ENCODE results near the gene IL17RE. TPM values are rescaled to one million over a fixed set of nuclear protein-coding genes. Genes with fewer than 3 reads are reported as not detected.
A peak's percentile ranks its signal among the peaks of the same experiment; 100 is the strongest.

Gene IL17RE
- total and polyA plus RNA-seq, 2 of the 13 experiments (the other 11 are each of a cell fraction or from before 2014, with no cell fraction given) = 14.5 to 24.1 TPM

DNA sequence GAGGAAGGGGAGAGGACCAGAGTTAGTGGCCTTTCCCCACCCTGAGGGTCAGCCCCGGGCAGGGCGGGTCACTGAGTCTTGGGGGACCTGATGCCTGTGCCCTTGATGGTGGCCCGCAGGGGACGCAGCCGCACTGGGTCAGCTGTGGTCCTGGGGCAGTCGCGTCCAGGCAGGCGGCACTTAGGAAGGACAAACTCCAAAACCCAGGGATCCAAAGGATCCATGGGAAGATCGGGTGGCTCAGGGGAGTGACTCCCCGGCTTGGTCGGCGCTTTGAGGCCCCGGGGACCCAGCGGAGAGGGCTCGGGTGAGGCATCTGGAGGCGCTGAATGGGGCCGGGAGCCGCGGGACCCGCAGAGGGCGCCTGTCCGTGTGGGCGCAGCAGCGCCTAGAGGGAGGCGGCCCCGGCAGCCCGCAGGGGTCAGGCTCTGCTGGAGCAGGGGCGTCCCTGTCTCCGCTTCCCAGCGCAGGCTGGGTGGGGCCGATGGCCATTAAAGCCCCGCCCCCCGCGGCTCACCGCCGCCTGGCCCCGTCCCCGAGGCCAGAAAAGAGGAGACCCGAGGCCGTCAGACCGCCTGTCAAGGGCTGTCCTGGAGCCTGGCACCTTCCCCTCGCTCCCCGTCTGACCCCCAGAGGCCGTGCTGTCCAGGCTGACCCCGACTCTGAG is 40.1 kb upstream of the IL17RE start (continued):
- TF ChIP-seq, protein P1, sequence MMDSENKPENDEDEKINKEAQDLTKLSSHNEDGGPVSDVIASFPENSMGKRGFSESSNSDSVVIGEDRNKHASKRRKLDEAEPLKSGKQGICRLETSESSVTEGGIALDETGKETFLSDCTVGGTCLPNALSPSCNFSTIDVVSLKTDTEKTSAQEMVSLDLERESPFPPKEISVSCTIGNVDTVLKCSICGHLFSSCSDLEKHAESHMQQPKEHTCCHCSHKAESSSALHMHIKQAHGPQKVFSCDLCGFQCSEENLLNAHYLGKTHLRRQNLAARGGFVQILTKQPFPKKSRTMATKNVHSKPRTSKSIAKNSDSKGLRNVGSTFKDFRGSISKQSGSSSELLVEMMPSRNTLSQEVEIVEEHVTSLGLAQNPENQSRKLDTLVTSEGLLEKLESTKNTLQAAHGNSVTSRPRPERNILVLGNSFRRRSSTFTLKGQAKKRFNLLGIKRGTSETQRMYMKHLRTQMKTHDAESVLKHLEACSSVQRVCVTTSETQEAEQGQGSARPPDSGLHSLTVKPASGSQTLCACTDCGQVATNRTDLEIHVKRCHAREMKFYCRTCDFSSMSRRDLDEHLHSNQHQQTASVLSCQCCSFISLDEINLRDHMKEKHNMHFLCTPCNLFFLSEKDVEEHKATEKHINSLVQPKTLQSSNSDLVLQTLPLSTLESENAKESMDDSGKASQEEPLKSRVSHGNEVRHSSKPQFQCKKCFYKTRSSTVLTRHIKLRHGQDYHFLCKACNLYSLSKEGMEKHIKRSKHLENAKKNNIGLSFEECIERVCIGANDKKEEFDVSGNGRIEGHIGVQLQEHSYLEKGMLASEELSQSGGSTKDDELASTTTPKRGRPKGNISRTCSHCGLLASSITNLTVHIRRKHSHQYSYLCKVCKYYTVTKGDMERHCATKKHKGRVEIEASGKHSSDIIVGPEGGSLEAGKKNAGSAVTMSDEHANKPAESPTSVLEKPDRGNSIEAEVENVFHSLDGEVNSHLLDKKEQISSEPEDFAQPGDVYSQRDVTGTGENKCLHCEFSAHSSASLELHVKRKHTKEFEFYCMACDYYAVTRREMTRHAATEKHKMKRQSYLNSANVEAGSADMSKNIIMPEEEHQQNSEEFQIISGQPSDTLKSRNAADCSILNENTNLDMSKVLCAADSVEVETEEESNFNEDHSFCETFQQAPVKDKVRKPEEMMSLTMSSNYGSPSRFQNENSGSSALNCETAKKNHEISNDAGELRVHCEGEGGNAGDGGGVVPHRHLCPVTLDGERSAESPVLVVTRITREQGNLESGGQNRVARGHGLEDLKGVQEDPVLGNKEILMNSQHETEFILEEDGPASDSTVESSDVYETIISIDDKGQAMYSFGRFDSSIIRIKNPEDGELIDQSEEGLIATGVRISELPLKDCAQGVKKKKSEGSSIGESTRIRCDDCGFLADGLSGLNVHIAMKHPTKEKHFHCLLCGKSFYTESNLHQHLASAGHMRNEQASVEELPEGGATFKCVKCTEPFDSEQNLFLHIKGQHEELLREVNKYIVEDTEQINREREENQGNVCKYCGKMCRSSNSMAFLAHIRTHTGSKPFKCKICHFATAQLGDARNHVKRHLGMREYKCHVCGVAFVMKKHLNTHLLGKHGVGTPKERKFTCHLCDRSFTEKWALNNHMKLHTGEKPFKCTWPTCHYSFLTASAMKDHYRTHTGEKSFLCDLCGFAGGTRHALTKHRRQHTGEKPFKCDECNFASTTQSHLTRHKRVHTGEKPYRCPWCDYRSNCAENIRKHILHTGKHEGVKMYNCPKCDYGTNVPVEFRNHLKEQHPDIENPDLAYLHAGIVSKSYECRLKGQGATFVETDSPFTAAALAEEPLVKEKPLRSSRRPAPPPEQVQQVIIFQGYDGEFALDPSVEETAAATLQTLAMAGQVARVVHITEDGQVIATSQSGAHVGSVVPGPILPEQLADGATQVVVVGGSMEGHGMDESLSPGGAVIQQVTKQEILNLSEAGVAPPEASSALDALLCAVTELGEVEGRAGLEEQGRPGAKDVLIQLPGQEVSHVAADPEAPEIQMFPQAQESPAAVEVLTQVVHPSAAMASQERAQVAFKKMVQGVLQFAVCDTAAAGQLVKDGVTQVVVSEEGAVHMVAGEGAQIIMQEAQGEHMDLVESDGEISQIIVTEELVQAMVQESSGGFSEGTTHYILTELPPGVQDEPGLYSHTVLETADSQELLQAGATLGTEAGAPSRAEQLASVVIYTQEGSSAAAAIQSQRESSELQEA (CRISPR knock-in tag; IDR thresholded peaks at IDR 0.05; ENCODE audit: not compliant biosample characterization) = no peak
- no peak for TF ChIP-seq CCAR2 (optimal IDR thresholded peaks at IDR 0.05; ENCODE audit: low read depth, low read length)
- TF ChIP-seq TRAFD1 (CRISPR knock-in tag; IDR thresholded peaks at IDR 0.05; ENCODE audit: borderline replicate concordance) = no peak
- TF ChIP-seq MIER3 (CRISPR knock-in tag; IDR thresholded peaks at IDR 0.05; ENCODE audit: borderline replicate concordance) = no peak; the same call in 1 of the 2 replicates
- TF ChIP-seq ZNF816 (CRISPR knock-in tag; IDR thresholded peaks at IDR 0.05; ENCODE audit: borderline replicate concordance) = no peak
- no peak for TF ChIP-seq SRSF1 (optimal IDR thresholded peaks at IDR 0.05; ENCODE audit: low read depth, low read length)
- TF ChIP-seq CREM (IDR thresholded peaks at IDR 0.05) = no peak
- no peak for TF ChIP-seq CREM (CRISPR knock-in tag; IDR thresholded peaks at IDR 0.05)
- no peak for TF ChIP-seq ZNF607 (CRISPR knock-in tag; IDR thresholded peaks at IDR 0.05; ENCODE audit: borderline replicate concordance)
- no peak for TF ChIP-seq HMGA1 (CRISPR knock-in tag; conservative IDR thresholded peaks at IDR 0.05)
- no peak for TF ChIP-seq RAD51 (IDR thresholded peaks at IDR 0.05; ENCODE audit: borderline replicate concordance)
- TF ChIP-seq KAT2B (IDR thresholded peaks at IDR 0.05; ENCODE audit: borderline replicate concordance, low read depth, low read length) = no peak
- TF ChIP-seq NFYB (CRISPR knock-in tag; IDR thresholded peaks at IDR 0.05) = no peak
- TF ChIP-seq EED (CRISPR knock-in tag; IDR thresholded peaks at IDR 0.05) = no peak
- no peak for TF ChIP-seq EEA1 (CRISPR knock-in tag; IDR thresholded peaks at IDR 0.05; ENCODE audit: borderline replicate concordance)
- TF ChIP-seq THAP11 (CRISPR knock-in tag; IDR thresholded peaks at IDR 0.05) = peak; percentile 44; the same call in 1 of the 2 replicates
- no peak for TF ChIP-seq MTA3 (CRISPR knock-in tag; IDR thresholded peaks at IDR 0.05)
- TF ChIP-seq XRCC5 (optimal IDR thresholded peaks at IDR 0.05; ENCODE audit: low read length) = no peak

Measured in HepG2 (cell line).